ENCODE data around the gene GREB1L. TPM values are rescaled to one million over a fixed set of nuclear protein-coding genes. Genes with fewer than 3 reads are reported as not detected.

GREB1L gene
- total and polyA plus RNA-seq, 12 donors: 0.39 to 4.9 (median 1.3) TPM

DNA sequence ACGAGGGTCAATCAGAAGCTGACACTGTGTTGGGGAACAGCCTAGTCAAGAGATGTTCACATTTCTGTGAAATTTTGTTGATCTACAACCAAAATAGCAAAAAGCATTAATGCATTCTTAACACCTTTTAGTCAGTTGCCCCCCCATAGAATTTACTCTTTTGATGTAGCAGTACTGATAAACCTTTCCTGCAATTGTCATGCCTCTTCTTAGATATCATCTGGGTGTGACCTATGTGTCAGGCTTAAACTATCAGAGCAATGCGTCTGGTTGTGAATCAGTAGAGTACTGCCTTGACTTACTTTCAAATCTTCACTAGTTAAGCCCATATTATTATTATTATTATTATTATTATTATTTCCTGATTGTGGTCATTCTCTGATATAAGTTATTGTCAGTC is 61.9 kb downstream of the GREB1L start:
- no peak for DNase-seq
- TF ChIP-seq POLR2A (IDR thresholded peaks at IDR 0.05): no peak
- TF ChIP-seq, protein P1, sequence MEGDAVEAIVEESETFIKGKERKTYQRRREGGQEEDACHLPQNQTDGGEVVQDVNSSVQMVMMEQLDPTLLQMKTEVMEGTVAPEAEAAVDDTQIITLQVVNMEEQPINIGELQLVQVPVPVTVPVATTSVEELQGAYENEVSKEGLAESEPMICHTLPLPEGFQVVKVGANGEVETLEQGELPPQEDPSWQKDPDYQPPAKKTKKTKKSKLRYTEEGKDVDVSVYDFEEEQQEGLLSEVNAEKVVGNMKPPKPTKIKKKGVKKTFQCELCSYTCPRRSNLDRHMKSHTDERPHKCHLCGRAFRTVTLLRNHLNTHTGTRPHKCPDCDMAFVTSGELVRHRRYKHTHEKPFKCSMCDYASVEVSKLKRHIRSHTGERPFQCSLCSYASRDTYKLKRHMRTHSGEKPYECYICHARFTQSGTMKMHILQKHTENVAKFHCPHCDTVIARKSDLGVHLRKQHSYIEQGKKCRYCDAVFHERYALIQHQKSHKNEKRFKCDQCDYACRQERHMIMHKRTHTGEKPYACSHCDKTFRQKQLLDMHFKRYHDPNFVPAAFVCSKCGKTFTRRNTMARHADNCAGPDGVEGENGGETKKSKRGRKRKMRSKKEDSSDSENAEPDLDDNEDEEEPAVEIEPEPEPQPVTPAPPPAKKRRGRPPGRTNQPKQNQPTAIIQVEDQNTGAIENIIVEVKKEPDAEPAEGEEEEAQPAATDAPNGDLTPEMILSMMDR (IDR thresholded peaks at IDR 0.05): no peak
- no peak overlapping the region for H3K4me3 ChIP-seq
- H3K27me3 ChIP-seq: no peaks in the 10 kb centered on the region
- 59 to 80% (median 72%) methylated on average over 2 of the region's 2 CpGs for WGBS, 4 donors
- no peaks in the 10 kb centered on the region for H3K4me1 ChIP-seq (replicated peaks in 1 of 2)
- no peaks in the 10 kb centered on the region for H3K9me3 ChIP-seq (replicated peaks in 1 of 3)
- no peak overlapping the region for H3K27ac ChIP-seq
- intact Hi-C loops (cut with DNase I): no loop called here
- no peaks in the 10 kb centered on the region for H3K36me3 ChIP-seq (replicated peaks in 1 of 2)

- no peaks in the 10 kb centered on the region for H3K36me3 ChIP-seq (replicated peaks in 1 of 2)
- intact Hi-C loops (cut with DNase I): loop anchor here in 1 of 2 donors (5.0 kb wide), 1 partner anchor 47 kb away; no protein-coding TSS in a partner anchor
- no peaks in the 10 kb centered on the region for H3K4me1 ChIP-seq (replicated peaks in 1 of 2)
- no peak for DNase-seq
- TF ChIP-seq, protein P1 (IDR thresholded peaks at IDR 0.05): no peak
- TF ChIP-seq POLR2A (IDR thresholded peaks at IDR 0.05): no peak
- H3K9me3 ChIP-seq (replicated peaks in 1 of 3): no peaks in the 10 kb centered on the region
- H3K27me3 ChIP-seq: no peaks in the 10 kb centered on the region
- H3K4me3 ChIP-seq: no peak overlapping the region
- H3K27ac ChIP-seq: no peak overlapping the region
Observed at GRCh38 chr18:21305621-21306020, 63.6 kb downstream of the GREB1L start.

DNA sequence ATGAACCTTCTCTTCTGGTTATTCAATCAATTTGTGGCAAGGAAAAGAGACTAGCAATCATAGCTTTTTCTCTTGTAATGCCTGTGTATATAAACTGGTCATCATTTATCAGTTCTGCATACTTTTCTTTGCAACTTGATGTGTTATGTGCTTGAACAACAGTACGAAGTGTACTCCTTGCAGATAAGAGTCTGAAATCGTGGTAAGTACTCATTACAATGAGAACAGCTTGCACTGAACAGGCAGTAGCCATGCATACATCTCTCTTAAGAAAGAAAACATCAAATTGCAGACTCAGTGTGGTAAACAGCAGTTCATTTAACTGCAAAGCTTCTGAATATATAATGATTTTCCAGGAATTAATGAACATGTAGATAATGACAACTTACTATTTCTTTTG is 64.3 kb downstream of the GREB1L start:
- Histone ChIP-seq H3K4me1 (replicated peaks in 1 of 2) (no peaks in the 10 kb centered on the region), H3K27ac (no peak overlapping the region), H3K4me3 (no peak overlapping the region), H3K27me3 (no peaks in the 10 kb centered on the region), H3K9me3 (replicated peaks in 1 of 3) (no peaks in the 10 kb centered on the region), H3K36me3 (replicated peaks in 1 of 2) (no peaks in the 10 kb centered on the region)
- WGBS, 4 donors: 37 to 62% (median 43%) methylated on average over 2 of the region's 2 CpGs
- TF ChIP-seq POLR2A (IDR thresholded peaks at IDR 0.05): no peak
- TF ChIP-seq, protein P1 (IDR thresholded peaks at IDR 0.05): no peak
- no peak for DNase-seq
- intact Hi-C loops (cut with DNase I): loop anchor here in 1 of 2 donors (5.0 kb wide), 1 partner anchor 46 kb away; no protein-coding TSS in a partner anchor

DNA sequence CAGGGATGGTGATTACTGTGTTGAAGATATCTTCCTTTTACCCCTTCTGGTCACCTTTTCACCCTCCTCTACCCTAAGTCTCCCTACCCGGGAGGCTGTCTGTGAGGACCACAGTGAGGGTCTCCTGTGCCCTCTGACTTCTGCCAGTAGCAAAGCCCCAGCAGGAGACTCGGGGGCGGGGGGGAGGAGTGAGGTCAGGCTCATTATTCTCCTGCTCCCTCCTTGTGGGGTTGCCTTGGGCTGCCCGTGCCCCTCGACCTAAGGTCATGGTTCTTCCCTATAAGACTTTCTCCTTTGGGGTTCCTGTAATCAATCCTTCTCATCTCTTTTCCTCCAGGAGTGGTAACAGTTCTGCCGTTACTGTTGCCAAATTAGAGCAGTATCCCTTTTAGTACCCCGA is 65.5 kb downstream of the GREB1L start:
- intact Hi-C loops (cut with DNase I): loop anchor here in 1 of 2 donors (5.0 kb wide), 1 partner anchor 45 kb away; no protein-coding TSS in a partner anchor
- Histone ChIP-seq H3K4me1 (replicated peaks in 1 of 2) (no peaks in the 10 kb centered on the region), H3K27ac (no peak overlapping the region), H3K9me3 (replicated peaks in 1 of 3) (no peaks in the 10 kb centered on the region), H3K4me3 (no peak overlapping the region), H3K27me3 (no peaks in the 10 kb centered on the region), H3K36me3 (replicated peaks in 1 of 2) (no peaks in the 10 kb centered on the region)
- DNase-seq: no peak
- WGBS, 4 donors: 46 to 61% (median 53%) methylated on average over 7 of the region's 7 CpGs
- TF ChIP-seq, protein P1 (IDR thresholded peaks at IDR 0.05): no peak
- TF ChIP-seq POLR2A (IDR thresholded peaks at IDR 0.05): no peak

All from adrenal gland (tissue), 12 donors.